GM10266 (cell line): ENCODE results near the gene ATOSA.

Source experiments
- DNase-seq: peaks from one replicate; pipeline ENCODE4 v3.0.0; 2012; ENCODE audit errors: extremely low spot score
- TF ChIP-seq, protein P1 (sequence below): IDR thresholded peaks from 2 replicates; pipeline ENCODE4 v1.5.1; 2012; ENCODE audit warnings: mild to moderate bottlenecking, low read depth; ENCODE audit not compliant: control insufficient read depth, insufficient read depth; ENCODE audit errors: missing control alignments

The ATOSA gene

DNA sequence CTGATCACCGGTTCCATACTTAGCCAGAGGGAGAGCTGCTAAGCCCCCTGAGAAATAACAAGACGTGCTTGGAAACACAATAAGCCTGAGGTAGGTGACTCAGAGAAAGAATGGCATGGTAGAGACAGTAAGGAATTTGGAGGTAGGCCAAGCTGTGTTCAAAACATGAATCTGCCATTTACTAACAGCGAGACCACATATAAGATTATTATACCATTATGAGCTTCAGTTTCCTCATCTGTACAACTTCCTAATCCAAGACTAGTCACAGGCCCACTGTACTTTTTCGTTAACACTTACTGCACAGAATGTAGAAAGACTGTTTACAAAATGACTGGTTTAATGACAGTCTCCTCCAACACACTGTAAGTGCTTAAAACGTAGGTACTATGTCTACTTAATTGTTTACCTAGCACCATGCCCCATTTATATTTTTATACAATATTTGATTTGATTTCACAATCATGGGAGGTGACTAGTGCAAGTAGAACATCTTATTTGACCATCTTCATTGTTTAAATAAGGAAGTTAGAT, 25.7 kb downstream of the ATOSA start:
- no peak for DNase-seq
- TF ChIP-seq, protein P1, sequence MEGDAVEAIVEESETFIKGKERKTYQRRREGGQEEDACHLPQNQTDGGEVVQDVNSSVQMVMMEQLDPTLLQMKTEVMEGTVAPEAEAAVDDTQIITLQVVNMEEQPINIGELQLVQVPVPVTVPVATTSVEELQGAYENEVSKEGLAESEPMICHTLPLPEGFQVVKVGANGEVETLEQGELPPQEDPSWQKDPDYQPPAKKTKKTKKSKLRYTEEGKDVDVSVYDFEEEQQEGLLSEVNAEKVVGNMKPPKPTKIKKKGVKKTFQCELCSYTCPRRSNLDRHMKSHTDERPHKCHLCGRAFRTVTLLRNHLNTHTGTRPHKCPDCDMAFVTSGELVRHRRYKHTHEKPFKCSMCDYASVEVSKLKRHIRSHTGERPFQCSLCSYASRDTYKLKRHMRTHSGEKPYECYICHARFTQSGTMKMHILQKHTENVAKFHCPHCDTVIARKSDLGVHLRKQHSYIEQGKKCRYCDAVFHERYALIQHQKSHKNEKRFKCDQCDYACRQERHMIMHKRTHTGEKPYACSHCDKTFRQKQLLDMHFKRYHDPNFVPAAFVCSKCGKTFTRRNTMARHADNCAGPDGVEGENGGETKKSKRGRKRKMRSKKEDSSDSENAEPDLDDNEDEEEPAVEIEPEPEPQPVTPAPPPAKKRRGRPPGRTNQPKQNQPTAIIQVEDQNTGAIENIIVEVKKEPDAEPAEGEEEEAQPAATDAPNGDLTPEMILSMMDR, result no peak

DNA sequence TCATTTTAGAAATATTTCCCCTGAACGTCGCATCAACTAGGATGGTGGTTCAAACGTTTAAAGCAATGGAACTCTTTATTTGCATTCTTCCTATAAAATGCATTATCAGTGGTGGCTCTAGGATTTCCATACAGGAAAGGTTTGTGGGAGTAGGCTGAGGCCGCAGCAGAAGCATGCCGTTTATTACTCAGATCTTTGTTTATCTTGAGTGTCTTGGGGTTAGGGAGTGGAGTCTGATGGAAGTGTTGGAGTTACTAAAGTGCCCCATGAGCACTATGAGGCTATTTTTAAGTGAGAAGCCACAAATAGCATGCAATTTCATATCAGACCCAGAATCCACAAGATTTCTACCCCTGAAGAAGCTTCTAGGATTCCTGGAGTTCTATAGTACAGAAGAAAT, 26.2 kb downstream of the ATOSA start:
- no peak for DNase-seq
- TF ChIP-seq, protein P1, result no peak

DNA sequence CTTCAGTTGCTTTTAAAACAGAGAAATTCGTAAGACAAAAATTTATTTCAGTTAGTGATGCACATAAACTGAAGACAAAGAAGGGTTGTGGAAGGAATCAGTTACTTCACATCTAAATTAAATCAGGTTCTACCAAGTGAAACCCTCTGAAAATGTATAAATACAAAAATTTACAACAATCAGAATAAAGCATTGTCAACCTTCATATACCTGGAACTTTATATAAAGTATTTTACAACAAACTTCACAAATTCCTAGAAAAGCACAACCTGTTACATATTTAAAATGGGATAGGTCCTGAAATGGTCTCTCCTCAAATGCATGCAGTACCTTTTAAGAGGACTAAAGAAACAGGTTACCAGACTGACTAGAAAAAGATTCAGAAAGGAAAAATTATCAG, 26.9 kb downstream of the ATOSA start:
- TF ChIP-seq, protein P1, result no peak
- no peak for DNase-seq

DNA sequence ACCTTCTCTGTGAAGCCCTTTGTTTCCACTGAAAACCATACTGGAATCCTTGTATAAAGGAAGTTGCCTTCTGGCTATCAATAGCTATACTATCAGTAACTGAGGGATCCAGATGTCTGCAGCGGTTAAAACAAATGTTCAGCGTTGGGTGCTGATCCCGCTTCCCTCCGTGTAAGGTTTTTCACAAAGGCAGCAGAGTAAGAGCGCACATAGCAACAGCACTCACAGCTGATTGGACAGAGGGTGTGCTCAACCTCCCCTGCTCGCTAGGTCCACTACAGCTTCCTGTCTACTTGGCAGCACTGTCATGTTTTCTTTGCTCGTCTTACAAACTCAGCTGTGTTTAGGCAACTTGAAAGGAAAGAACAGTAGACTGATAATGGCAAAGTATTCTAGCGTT, 27.3 kb downstream of the ATOSA start:
- DNase-seq, result peak; percentile 12
- TF ChIP-seq, protein P1, result no peak

DNA sequence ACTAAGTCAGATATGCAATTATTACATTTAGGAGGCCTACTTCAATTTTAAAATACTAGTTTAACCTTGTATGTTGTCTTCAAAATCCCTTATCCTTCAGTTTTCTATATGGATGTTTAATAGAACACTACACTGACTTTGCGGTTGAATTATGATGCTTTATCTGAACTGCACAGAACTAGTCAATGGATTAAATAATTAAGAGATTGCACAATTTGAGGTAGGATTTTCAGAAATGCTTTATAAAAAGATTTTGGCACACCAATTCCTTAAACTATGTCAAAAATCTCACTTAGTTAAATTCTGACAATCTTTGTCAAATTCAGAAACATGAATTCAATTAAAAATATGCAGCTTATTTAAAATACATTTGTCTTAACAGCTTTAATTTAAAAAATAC, 28.1 kb downstream of the ATOSA start:
- TF ChIP-seq, protein P1, result no peak
- no peak for DNase-seq

DNA sequence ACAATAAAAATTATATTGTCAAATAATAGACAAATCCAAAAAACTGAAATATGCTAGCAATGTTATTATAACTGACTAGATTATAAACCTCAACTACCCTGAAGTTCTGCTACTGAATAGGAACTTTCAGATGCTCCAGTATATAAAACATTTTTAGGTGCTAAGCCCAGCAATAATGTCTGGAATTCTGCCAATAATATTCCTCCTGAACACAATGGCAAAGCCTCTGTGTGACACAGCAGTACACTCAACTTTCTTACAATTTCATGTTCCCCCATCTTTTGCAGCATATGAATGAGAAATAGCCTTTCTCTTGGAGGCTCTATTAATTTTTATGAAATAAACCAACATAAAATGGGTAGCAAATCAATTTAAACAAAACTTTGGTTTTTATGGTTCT, 29.5 kb downstream of the ATOSA start:
- DNase-seq, result no peak
- TF ChIP-seq, protein P1, result no peak

DNA sequence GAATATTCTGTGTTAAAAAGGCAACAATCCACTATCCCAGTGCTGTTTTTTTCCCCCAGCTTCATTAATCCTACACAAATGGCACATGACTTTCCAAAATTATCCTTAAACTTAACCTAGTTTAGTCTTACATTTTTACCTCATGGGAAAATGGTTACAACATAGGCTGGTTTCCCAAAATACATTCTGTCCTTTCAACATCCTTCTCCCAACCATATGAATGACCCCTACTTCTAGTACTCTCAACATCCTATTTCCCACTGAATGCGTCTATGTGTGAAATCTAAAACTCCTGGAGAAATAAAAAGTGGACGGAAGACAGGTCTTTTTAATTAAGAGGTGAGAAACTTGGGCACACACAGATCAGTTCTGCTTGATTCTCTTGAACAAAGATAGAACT, 33.3 kb downstream of the ATOSA start:
- DNase-seq, result no peak
- TF ChIP-seq, protein P1, result no peak
